B cell (primary cell): ENCODE results near the gene ZNF24.

Source experiments
- EZH2 ChIP-seq: IDR thresholded peaks from 2 replicates; pipeline ENCODE4 v1.6.1; 2012; ENCODE audit warnings: borderline replicate concordance, low read depth, mild to moderate bottlenecking, moderate library complexity, low read length; ENCODE audit not compliant: insufficient read depth, poor library complexity, severe bottlenecking
- TF ChIP-seq, protein P1 (sequence below): fragments of 200-600 bp; IDR thresholded peaks from one replicate; pipeline ENCODE4 v1.8.0; 2022; ENCODE audit warnings: antibody characterized with exemption, mild to moderate bottlenecking

DNA sequence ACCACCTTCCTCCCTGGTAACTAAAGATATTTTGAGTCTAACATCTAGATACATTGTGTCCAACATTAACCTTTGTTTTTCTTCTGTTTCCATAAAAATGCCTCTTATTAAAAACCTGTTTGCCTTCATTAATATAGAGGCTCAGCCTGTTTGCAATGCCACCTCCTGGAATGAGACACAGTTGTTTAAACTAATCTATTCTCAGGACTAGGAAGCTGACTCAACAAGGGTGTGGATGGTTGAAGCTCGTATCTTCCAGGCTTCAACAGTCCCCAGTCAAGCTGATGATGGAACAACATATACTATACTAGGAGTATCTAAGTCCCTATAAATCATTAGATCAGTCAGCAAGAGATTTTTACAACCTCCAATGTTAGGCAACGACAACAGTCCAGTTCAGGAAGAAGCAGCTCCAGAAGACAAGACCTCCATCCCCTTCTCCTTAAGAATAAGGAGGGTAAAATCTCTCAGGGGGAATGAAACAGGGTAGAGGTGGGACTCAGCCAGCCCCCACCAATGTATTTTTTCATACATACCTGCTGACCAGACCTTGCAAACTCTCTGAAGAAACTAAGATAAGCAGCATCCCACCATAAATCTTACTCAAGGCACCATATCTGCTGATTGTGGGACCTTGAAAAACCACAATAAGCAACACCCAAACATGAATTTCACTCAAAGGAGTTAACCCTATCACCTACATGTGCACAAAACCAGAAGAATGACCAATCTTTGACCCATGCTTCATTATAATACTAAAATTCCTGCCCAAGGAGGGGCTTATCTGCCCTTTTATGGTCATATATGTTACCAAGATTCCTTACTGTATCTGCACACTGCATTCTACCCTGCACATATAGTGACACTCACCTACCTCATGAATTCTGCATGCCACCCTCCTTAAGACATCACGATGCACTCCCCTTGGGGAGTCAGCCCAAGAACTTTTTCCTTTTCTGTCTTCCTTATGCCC lies 21.4 kb downstream of the ZNF24 start:
- TF ChIP-seq, protein P1, sequence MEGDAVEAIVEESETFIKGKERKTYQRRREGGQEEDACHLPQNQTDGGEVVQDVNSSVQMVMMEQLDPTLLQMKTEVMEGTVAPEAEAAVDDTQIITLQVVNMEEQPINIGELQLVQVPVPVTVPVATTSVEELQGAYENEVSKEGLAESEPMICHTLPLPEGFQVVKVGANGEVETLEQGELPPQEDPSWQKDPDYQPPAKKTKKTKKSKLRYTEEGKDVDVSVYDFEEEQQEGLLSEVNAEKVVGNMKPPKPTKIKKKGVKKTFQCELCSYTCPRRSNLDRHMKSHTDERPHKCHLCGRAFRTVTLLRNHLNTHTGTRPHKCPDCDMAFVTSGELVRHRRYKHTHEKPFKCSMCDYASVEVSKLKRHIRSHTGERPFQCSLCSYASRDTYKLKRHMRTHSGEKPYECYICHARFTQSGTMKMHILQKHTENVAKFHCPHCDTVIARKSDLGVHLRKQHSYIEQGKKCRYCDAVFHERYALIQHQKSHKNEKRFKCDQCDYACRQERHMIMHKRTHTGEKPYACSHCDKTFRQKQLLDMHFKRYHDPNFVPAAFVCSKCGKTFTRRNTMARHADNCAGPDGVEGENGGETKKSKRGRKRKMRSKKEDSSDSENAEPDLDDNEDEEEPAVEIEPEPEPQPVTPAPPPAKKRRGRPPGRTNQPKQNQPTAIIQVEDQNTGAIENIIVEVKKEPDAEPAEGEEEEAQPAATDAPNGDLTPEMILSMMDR: no peak
- no peak for TF ChIP-seq EZH2
